HG02759 (cell line): ENCODE measurements around the gene CAMSAP1.

Source experiments
- ATAC-seq: cut with Tn5 transposase; IDR thresholded peaks from one replicate; pipeline ENCODE4 v1.9.1; 2021; ENCODE audit warnings: mild to moderate bottlenecking, moderate library complexity; ENCODE audit not compliant: unreplicated experiment

Gene CAMSAP1

GRCh38 chr9:135778421-135778820 is 128.9 kb downstream of the CAMSAP1 start:
- ATAC-seq = no peak

DNA sequence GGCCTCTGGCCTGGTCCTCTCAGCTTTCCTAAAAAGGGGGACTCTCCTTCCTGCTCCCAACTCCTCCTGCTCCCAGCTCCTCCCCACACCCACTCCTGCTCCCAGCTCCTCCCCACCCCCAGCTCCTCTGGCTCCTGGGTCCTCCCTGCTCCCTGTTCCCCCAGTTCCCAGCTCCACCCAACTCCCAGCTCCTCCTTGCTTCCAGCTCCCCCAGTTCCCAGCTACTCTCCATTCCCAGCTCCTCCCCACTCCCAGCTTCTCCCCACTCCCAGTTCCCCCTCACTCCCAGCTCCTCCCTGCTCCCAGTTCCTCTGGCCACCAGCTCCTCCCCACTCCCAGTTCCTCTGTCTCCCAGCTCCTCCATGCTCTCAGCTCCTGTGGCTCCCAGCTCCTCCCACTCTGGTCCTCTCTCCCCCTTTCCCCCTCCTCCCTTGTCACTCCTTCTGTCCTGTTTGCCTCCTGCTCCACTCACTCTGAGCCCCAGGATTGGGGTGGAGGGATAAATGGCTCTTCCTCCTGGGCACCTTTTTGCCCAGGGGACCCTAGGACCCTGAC is 129.6 kb downstream of the CAMSAP1 start:
- ATAC-seq = no peak

GRCh38 chr9:135776893-135777622 is 130.3 kb downstream of the CAMSAP1 start:
- ATAC-seq = no peak

DNA sequence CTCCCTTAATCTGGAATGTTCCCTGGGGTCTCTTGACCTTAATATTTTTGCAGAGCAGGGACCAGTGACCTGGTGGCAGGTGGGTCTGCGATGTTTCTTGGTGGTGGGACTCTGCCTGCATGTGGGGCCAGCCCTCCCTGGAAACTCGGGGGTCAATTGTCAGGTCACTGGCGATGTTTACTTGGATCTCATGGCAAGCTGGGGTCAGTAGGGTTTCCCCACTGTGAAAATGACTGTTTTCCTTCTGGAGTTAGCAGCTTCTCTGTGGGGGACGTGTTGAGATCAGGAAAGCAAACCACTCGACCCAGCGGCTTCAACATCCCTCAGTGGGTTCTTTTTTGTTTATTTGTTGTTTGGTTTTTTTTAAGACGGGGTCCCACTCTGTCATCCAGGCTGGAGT is 131.4 kb downstream of the CAMSAP1 start:
- ATAC-seq = no peak

DNA sequence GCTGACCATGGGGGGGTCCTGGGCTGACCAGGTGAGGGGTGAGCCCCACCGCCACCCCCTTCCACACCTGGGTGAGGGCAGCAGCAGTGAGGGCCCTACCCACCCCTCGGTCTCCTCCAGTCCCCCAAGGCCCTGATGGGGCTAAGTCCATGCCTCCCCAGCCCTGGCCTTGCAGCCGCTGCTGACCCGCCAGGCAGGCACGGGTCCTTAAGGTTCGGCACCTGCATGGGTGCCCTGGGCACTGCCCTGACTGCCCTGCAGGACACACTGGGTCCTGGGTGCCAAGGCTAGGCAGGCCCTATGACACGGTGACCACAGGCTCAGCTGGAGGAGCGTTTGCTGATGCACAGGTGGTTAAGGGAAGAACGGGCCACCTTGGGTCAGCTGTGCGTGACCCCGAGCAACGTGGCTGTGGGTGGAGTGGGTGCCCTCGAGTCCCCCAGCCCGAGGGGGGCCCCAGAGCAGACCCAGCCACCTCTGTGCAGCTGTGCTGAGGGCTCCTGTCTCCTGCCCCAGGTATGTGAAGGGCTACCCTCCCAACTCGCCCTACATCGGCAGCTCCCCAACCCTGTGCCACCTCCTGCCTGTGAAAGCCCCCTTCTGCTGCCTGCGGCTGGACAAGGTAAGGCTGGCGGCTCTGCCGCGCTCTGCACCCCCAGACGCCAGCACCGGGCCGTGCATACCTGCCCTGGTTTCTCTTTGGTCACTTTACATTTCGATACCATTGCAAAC is 132.4 kb downstream of the CAMSAP1 start:
- ATAC-seq = no peak

GRCh38 chr9:135774239-135774747 is 133.1 kb downstream of the CAMSAP1 start:
- ATAC-seq = no peak

GRCh38 chr9:135773530-135774238 is 133.7 kb downstream of the CAMSAP1 start:
- no peak for ATAC-seq

DNA sequence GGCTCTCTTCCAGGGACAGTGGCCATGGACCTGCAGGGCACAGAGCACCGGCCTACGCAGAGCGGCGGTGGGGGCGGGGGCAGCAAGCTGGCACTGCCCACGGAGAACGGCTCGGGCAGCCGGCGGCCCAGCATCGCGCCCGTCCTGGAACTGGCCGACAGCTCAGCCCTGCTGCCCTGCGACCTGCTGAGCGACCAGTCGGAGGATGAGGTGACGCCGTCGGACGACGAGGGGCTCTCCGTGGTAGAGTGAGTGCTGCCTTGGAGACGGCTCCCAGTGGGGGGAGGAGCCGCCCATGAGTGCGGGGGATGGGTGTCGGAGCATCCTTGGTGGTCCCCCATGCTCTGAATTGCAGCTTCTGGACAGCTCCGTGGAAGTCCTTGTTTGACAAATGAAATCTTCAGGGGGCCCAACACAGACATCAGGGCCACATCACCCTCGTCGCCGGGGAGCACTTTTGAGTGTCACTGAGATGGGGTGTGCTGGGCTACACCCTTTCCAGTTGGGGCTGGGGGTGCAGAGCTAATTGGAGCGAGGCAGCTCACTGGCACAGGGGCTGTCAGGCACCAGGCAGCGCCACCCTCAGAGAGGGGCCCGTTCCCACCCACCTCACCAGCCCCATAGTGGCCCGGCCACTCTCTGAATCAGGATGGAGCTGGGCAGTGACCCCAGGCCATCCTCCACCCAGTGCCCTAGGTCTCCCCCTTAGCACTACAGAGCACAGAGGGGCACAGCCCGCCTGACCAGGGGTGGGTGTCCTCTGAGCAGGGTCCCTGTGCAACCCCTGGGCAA is 134.4 kb downstream of the CAMSAP1 start:
- no peak for ATAC-seq

GRCh38 chr9:135772056-135772646 is 135.2 kb downstream of the CAMSAP1 start:
- ATAC-seq = no peak

DNA sequence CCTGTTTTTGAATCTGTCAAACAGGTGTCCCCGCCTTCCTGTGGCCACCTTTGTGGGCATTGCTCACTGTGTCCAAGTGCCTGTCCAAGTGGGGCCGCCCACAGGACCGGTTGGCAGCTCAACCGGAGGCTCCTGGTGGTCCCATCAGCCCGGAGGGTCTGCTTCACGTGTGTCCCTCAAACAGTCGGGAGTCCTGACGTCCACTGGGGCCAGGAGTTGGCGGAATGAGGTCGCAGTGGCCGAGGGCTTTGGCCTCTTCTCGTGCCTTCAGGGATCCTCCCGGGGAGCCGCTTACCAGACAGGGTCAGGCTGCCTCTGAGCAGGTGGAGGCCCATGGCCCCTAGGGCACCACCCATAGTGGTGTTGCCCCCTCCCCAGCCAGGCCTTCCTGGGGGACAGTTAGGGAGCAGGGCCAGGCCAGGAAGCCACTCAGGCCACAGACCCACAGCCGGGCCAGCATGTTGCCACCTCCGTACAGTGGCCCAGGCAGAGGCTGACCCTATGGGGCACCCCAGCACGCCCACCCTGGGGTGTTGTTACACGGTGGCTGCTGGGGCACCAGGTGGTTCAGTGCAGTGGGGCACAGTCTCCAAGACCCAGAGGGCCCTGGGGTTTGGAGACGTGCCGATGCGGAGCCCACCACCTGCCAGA is 135.8 kb downstream of the CAMSAP1 start:
- ATAC-seq = no peak

DNA sequence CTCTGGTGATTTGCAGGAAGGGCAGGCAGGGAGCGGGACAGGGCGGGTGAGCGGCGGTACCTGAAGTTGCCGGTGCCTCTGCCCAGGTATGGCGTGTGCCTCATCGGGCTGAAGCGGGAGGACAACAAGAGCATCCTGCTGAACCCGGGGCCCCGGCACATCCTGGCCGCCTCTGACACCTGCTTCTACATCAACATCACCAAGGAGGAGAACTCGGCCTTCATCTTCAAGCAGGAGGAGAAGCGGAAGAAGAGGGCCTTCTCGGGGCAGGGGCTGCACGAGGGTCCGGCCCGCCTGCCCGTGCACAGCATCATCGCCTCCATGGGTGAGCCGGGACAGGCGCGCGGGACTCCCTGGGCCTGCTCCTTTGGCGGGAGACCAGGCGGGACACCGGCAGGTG is 136.6 kb downstream of the CAMSAP1 start:
- no peak for ATAC-seq

- no peak for ATAC-seq
Measured at GRCh38 chr9:135770203-135770535, 137.2 kb downstream of the CAMSAP1 start.

DNA sequence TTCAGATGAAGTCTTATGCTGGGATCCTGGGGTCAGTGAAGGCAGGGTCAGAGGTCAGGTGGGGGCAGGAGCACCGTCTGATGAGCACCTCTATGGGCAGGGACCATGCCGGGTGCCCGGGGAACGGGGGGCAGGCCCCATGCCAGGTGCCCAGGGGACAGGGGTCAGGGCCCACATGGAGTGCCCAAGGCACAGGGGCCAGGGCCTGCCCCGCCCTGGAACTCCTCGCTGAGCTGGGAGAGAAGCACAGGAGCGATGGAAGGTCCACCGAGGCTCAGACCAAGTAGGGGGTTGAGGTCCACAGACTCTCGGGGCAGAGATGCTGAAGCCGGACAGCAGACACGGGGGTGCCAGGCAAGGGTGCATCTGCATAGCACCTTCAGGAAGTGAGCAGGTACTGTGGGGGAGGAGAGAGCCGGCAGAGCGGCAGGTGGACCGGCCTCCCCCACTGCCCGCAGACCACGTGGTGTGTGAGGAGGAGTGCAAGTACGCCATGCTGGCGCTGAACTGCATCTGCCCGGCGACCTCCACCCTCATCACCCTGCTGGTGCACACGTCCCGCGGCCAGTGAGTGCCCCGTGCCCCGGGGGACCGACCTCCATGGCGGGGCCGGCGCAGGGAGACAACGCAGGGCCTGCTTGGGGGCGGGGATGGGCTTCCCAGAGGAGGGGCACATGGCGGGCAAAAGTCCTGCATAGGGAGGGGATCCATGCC is 137.7 kb downstream of the CAMSAP1 start:
- no peak for ATAC-seq

- no peak for ATAC-seq
Measured at GRCh38 chr9:135768516-135769218, 138.7 kb downstream of the CAMSAP1 start.

DNA sequence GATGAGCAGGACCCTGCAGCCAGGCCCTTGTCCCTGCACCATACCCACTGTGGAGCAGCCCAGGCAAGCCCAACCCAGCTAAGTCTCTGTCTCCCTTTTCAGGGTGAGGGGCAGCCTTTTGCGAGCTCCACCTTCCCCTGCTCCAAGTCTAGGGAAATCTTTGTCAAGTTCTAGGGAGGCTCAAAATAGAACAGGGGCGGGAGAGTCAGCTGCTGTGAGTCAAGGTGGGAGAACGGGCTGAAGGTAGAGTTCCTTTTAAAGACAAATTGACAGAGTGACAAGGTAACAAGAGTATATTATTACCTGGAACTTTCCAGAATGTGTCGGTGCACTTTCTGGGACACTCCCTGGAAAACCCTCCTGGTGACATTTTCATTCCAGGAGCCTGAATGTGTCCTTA is 140.6 kb downstream of the CAMSAP1 start:
- ATAC-seq = no peak

DNA sequence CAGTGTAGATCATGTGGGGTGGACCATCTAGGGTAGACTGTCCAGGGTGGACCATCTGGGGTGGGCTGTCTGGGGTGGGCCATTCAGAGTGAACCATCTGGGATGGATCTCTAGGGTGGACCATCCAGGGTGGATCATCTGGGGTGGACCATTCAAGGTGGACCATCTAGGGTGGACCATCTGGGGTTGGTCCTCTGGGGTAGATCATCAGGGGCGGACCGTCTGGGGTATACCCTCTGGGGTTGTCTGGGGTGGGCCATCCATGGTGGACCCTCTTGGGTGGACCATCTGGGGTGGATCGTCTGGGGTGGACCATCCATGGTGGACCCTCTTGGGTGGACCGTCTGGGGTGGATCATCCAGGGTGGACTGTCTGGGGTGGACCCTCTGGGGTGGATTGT is 141.1 kb downstream of the CAMSAP1 start:
- ATAC-seq = no peak

DNA sequence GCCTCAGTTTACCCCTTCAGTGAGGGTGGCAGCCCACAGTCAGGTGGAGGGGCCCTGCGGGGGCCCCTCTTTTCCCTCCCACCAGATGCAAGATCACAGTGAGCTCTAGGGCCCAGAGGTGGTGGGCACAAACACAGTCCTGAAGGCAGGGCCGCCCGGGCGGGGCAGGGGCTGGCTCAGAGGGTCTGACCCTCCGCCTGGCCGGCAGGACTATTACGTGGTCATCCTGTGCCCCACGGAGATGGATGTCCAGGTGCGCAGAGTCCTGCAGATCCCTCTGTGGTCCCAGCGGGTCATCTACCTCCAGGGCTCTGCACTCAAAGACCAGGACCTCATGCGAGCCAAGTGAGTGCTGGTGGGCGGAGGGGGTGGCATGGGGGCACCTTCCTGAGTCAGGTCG is 141.9 kb downstream of the CAMSAP1 start:
- no peak for ATAC-seq

- no peak for ATAC-seq
Measured at GRCh38 chr9:135764731-135765130, 142.6 kb downstream of the CAMSAP1 start.
